Stimulated activated naive CD4-positive, alpha-beta T cell (primary cell): Measurements from ENCODE around the gene PET100.
A peak's percentile ranks its signal among the peaks of the same experiment; 100 is the strongest.

Experiments used
- DNase-seq, 6 experiments: peaks; one replicate each; lab custom pipeline; 2025; lab: John Stamatoyannopoulos, UW

PET100 gene

GRCh38 chr19:7679771-7680605 lies 50.4 kb downstream of the PET100 start:
- DNase-seq, result no peak

- DNase-seq, result peak; percentile 71 to 90 (median 82)
Observed at GRCh38 chr19:7680606-7681339, 51.2 kb downstream of the PET100 start, which contains the start of gene TRAPPC5. TRAPPC5 (plus strand) TSS chr19:7680833; CDS start chr19:7682254, 1,421 bp downstream.
